ENCODE measurements around the gene PARP2. TPM values are rescaled to one million over a fixed set of nuclear protein-coding genes. Genes with fewer than 3 reads are reported as not detected.

The PARP2 gene
- total RNA-seq, 2 donors from 2014 or later, result 6.5 to 8.9 TPM

DNA sequence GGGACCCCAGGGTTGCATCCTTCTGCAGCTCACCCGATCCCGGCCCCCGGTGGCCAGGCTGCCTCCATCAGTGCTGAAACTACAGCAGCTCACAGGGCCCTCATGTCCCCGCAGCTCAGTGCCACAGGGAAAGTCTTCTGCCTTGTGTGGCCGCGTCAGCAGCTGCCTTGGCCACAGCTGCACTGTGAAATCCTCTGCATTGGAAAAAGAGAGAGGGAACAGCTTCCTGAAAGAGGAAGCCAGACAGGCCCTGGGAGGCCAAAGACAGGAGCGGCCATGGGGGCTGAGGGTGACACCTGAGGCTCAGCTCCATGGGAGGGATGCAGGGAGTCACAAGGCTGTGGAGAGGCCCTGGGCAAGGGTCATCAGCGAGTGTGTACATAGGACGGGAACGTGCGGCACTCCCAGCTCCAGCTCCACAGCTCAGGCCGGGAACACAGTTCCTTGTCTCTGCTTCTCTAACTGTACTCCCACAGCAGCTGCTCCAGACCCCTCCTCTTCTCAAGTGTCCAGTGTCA, 32.7 kb downstream of the PARP2 start:
- no peak for DNase-seq (ENCODE audit: low spot score)
- Histone ChIP-seq H3K27ac (no peak overlapping the region), H3K4me1 (no peaks in the 10 kb centered on the region), H3K36me3 (peaks cover 96% of the 10 kb centered on the region), H3K4me3 (no peak overlapping the region), H3K27me3 (no peaks in the 10 kb centered on the region), H3K9me3 (no peaks in the 10 kb centered on the region)
- TF ChIP-seq, protein P1, sequence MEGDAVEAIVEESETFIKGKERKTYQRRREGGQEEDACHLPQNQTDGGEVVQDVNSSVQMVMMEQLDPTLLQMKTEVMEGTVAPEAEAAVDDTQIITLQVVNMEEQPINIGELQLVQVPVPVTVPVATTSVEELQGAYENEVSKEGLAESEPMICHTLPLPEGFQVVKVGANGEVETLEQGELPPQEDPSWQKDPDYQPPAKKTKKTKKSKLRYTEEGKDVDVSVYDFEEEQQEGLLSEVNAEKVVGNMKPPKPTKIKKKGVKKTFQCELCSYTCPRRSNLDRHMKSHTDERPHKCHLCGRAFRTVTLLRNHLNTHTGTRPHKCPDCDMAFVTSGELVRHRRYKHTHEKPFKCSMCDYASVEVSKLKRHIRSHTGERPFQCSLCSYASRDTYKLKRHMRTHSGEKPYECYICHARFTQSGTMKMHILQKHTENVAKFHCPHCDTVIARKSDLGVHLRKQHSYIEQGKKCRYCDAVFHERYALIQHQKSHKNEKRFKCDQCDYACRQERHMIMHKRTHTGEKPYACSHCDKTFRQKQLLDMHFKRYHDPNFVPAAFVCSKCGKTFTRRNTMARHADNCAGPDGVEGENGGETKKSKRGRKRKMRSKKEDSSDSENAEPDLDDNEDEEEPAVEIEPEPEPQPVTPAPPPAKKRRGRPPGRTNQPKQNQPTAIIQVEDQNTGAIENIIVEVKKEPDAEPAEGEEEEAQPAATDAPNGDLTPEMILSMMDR (IDR thresholded peaks at IDR 0.05), result no peak

DNA sequence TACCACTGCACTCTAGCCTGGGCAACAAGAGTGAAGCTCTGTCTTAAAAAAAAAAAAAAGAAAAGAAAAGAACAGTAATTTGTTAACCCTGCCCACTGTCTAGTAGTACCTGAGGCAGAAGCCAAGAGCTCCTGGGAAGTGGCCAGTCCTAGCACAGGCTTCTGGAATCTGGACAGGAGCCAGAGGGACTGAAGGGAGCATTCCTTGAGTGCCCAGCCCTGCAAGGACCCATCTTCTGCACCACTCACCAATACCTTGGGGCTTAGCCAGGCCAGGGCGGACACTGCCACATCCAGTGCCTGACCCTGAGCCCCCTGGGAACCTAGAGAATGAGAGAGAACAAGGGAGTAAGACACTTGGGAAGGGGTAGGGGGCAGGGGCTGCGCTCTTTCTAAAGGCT, 33.7 kb downstream of the PARP2 start:
- no peak for DNase-seq (ENCODE audit: low spot score)

DNA sequence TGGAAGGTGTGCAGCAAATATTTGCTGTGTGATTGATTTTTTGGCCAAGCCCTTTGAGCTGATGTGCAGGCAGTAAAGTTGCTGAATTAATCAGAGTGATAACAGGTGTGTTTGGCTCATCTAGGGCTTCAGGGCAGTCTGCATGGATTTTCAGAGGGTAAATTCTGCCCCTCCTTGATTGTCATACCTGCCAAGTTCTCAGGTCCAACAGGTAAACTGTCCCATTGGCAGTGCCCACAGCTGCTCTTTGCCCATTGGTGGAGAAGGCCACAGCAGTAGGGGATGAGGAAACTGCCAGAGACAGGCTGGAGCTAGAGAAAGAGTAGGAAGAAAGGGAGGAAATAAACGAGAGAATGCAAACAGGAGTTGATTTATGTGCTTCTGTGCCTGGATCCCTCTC, 36.3 kb downstream of the PARP2 start:
- Histone ChIP-seq H3K27me3 (no peaks in the 10 kb centered on the region), H3K9me3 (no peaks in the 10 kb centered on the region), H3K4me3 (no peak overlapping the region), H3K36me3 (peaks cover 98% of the 10 kb centered on the region), H3K27ac (no peak overlapping the region), H3K4me1 (no peaks in the 10 kb centered on the region)
- TF ChIP-seq, protein P1 (IDR thresholded peaks at IDR 0.05), result no peak
- DNase-seq (ENCODE audit: low spot score), result no peak

More for the DNA sequence above, 33.7 kb downstream of the PARP2 start:
- Histone ChIP-seq H3K9me3 (no peaks in the 10 kb centered on the region), H3K27me3 (no peaks in the 10 kb centered on the region), H3K4me1 (no peaks in the 10 kb centered on the region), H3K4me3 (no peak overlapping the region), H3K27ac (no peak overlapping the region), H3K36me3 (peaks cover 96% of the 10 kb centered on the region)
- TF ChIP-seq, protein P1 (IDR thresholded peaks at IDR 0.05), result no peak

DNA sequence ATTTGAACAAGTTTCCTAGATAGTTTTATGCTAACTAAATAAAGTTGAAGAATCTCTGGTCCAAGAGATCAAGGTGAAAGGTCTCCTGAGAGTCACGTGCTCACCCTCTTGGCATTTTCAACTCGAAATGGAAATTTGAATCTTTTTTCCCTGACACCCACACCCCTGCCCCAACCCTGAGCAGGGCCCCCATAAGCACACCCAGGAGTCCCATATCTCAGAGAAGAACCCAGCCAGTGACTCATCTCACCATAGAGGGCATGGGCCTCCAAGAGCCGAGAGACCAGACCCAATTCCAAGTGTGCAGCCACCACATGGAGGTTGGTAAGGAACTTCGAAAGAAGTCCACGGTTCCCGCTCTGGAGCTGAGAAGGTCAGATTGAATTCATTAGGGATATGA, 37.2 kb downstream of the PARP2 start:
- Histone ChIP-seq H3K4me3 (no peak overlapping the region), H3K4me1 (no peaks in the 10 kb centered on the region), H3K36me3 (peaks cover 98% of the 10 kb centered on the region), H3K27me3 (no peaks in the 10 kb centered on the region), H3K9me3 (no peaks in the 10 kb centered on the region), H3K27ac (no peak overlapping the region)
- TF ChIP-seq, protein P1 (IDR thresholded peaks at IDR 0.05), result no peak
- DNase-seq (ENCODE audit: low spot score), result no peak

DNA sequence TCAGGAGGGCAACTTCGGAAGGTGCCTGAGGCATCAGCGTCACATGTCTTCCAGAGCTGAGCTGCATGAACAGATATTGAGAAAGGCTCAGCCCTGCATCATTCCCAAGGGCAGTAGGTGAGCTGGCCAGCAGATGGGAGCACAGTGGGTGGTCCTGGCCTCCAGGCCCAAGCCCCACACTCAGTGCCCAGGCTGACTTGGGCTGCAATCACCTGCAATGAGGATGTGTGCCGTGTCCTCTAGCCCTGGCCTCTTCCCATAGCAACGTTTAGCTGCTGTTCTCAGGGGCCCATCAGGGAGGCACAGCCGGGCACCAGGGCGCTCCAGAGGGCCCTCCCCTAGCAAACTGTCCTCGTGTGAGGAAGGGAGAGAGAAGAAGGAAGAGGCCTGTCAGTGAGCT, 37.9 kb downstream of the PARP2 start:
- H3K4me1 ChIP-seq, result no peaks in the 10 kb centered on the region
- DNase-seq (ENCODE audit: low spot score), result no peak
- TF ChIP-seq, protein P1 (IDR thresholded peaks at IDR 0.05), result no peak
- peaks cover 98% of the 10 kb centered on the region for H3K36me3 ChIP-seq
- no peak overlapping the region for H3K27ac ChIP-seq
- no peaks in the 10 kb centered on the region for H3K27me3 ChIP-seq
- no peaks in the 10 kb centered on the region for H3K9me3 ChIP-seq
- no peak overlapping the region for H3K4me3 ChIP-seq

DNA sequence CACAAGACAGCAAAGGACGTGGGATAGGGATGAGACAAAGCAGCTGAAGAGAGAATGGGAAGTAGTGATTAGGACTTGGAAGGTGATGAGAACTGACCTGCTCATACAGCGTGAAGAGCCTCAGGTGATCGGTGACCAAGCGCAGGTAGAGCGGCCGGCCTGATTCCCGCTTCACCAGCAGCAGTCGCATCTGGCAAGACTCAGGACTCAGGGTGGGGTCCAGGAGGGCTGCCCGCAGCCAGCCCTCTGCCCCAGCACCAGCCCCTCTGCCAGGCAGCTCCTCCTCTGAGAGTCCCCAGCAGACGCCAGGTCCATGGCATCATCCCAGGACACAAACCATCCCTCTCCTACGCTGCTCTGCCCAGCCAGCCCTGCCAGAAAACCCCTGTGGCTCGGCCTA, 39.1 kb downstream of the PARP2 start:
- Histone ChIP-seq H3K4me1 (no peaks in the 10 kb centered on the region), H3K27ac (no peak overlapping the region), H3K36me3 (peaks cover 96% of the 10 kb centered on the region), H3K27me3 (no peaks in the 10 kb centered on the region), H3K4me3 (no peak overlapping the region), H3K9me3 (no peaks in the 10 kb centered on the region)
- TF ChIP-seq, protein P1 (IDR thresholded peaks at IDR 0.05), result no peak
- no peak for DNase-seq (ENCODE audit: low spot score)
